IMR-90 (cell line): ENCODE measurements around the gene RNF11.

Source experiments
- CHD1 ChIP-seq: IDR thresholded peaks from 2 replicates; pipeline ENCODE4 v1.6.1; 2012; ENCODE audit warnings: low read depth, low read length, improper control_type of control experiment
- CTCF ChIP-seq: conservative IDR thresholded peaks from 2 replicates; pipeline ENCODE4 v1.5.1; 2012; ENCODE audit warnings: mild to moderate bottlenecking, low read depth, low read length, improper control_type of control experiment
- ELK1 ChIP-seq: fragments of 150-350 bp; IDR thresholded peaks from 2 replicates; pipeline ENCODE4 v1.6.1; 2016; ENCODE audit warnings: low read depth, mild to moderate bottlenecking, low read length, moderate library complexity, borderline replicate concordance
- FOS ChIP-seq: fragments of 150-350 bp; IDR thresholded peaks from 2 replicates; pipeline ENCODE4 v1.6.1; 2016; ENCODE audit warnings: low read depth, low read length
- MAZ ChIP-seq: IDR thresholded peaks from 2 replicates; pipeline ENCODE4 v1.6.1; 2012; ENCODE audit warnings: low read depth, mild to moderate bottlenecking, low read length, improper control_type of control experiment, moderate library complexity, borderline replicate concordance
- MXI1 ChIP-seq: IDR thresholded peaks from 2 replicates; pipeline ENCODE4 v1.6.1; 2012; ENCODE audit warnings: low read depth, mild to moderate bottlenecking, low read length, moderate library complexity, borderline replicate concordance
- NFE2L2 ChIP-seq: fragments of 150-350 bp; IDR thresholded peaks from 2 replicates; pipeline ENCODE4 v1.6.1; 2016; ENCODE audit warnings: low read depth, mild to moderate bottlenecking, low read length
- POLR2A ChIP-seq: IDR thresholded peaks from 2 replicates; pipeline ENCODE4 v1.6.1; 2012; ENCODE audit warnings: mild to moderate bottlenecking, low read depth, low read length
- RAD21 ChIP-seq: IDR thresholded peaks from 2 replicates; pipeline ENCODE4 v1.6.1; 2012; ENCODE audit warnings: low read length, improper control_type of control experiment
- RFX5 ChIP-seq: IDR thresholded peaks from 2 replicates; pipeline ENCODE4 v1.8.0; 2012; ENCODE audit warnings: low read depth, mild to moderate bottlenecking, low read length, moderate library complexity
- SMC3 ChIP-seq: fragments of 150-350 bp; IDR thresholded peaks from 2 replicates; pipeline ENCODE4 v1.6.1; 2016; ENCODE audit warnings: low read depth, mild to moderate bottlenecking, antibody characterized with exemption, low read length, moderate library complexity
- USF2 ChIP-seq: fragments of 150-350 bp; IDR thresholded peaks from 2 replicates; pipeline ENCODE4 v1.6.1; 2017; ENCODE audit warnings: mild to moderate bottlenecking, antibody characterized with exemption, low read length, low read depth

- TF ChIP-seq MAZ (no peak), POLR2A (no peak), CTCF (no peak), MXI1 (no peak), RFX5 (no peak), SMC3 (no peak), ELK1 (no peak), NFE2L2 (no peak), RAD21 (no peak), USF2 (no peak), FOS (no peak), CHD1 (no peak)
Observed at GRCh38 chr1:51284487-51284954, 48.4 kb downstream of the RNF11 start.
